ENCODE measurements around the gene HPSE2.
"Not testable (repeated sequence)": the region's sequence is repeated elsewhere in the genome, so short reads cannot be mapped to it uniquely, and the experiment has no call there.

Gene HPSE2

GRCh38 chr10:99170116-99170675 lies 65.5 kb downstream of the HPSE2 start:
- no peak for DNase-seq (ENCODE audit: low read depth in 3 of 3, low spot score in 1 of 3)

DNA sequence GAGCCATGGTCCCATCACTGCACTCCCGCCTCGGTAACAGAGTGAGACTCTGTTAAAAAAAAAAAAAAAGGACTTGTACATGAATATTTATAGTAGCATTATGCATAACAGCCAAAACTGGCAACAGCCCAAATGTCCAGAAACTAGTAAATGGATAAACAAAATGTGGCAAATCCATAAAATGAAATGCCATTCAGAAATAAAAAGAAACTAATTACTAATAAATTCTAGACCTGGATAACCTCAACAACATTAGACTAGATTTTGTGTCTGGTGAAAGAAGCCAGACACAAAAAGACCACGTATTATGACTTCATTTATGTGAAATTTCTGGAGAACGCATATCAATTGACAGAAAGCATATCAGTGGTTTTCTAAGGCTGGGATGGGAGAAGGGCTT lies 74.5 kb downstream of the HPSE2 start:
- no peak for DNase-seq (ENCODE audit: low read depth in 3 of 3, low spot score in 1 of 3)

DNA sequence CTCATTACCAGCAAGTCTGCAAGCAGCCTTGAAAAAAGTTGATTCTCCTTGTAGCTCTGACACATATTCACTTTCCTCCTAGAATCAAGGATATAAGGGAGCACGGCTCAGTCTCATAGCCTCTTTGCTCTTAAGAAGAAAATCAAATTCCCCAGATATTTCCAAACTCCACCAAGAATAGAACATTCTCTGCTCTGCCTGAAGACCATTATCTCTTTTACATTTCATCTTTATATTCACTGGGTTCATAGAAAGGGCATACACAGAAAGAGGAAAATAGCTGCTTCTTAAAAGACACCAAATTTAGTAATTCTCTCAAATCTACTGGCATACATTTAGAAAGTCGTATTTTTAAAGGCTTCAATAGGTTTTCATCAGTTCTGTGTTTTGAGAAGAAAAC lies 92.0 kb downstream of the HPSE2 start:
- no peak for DNase-seq (ENCODE audit: low read depth in 3 of 3, low spot score in 1 of 3)

- no peak for DNase-seq (ENCODE audit: low read depth in 3 of 3, low spot score in 1 of 3)
These were observed 92.6 kb downstream of the HPSE2 start for GRCh38 chr10:99143011-99143410.

- not testable (repeated sequence) for DNase-seq (ENCODE audit: low read depth in 3 of 3, low spot score in 1 of 3)
These were observed 102.8 kb downstream of the HPSE2 start for GRCh38 chr10:99132897-99133296.

DNA sequence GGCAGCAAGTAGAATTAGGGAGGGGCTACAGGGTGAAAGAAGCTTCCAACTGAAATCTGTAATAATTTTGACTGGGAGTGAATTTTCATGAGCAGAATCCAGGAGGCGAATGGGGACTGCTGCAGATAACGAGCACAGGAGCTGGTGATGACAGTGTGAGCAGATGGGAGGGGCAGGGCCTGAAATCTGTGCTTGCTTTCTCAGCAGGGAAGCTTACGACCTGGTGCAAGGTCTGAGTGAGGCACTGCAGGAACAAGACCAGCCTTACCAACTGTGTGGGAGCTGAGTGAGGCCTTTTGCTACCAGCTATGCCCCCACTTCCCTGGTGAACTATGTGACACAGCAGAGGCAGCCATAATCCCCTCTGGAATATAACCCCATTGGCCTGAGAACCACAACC lies 109.8 kb downstream of the HPSE2 start:
- DNase-seq (ENCODE audit: low read depth in 3 of 3, low spot score in 1 of 3): no peak

GRCh38 chr10:99124376-99124775 lies 111.3 kb downstream of the HPSE2 start:
- DNase-seq (ENCODE audit: low read depth in 3 of 3, low spot score in 1 of 3): no peak

DNA sequence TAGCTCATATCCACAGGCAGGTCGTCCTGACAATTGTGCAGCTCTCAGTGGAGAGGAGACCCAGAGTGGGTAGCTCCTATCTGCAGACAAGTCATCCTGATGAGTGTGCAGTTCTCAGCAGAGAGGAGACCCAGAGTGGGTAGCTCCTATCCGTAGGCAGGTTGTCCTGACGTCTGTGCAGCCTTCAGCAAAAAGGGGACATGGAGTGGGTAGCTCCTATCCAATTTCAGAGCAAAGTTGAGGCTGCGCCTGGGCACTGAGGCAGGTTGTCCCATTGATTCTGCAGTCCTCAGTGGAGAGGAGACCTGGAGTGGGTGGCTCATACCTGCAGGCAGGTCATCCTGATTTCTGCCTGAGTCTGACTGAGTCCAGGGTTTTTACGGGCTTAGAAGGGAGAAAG lies 111.8 kb downstream of the HPSE2 start:
- DNase-seq (ENCODE audit: low read depth in 3 of 3, low spot score in 1 of 3): no peak

- DNase-seq (ENCODE audit: low read depth in 3 of 3, low spot score in 1 of 3): no peak
These were observed 112.3 kb downstream of the HPSE2 start for GRCh38 chr10:99123336-99123735.

DNA sequence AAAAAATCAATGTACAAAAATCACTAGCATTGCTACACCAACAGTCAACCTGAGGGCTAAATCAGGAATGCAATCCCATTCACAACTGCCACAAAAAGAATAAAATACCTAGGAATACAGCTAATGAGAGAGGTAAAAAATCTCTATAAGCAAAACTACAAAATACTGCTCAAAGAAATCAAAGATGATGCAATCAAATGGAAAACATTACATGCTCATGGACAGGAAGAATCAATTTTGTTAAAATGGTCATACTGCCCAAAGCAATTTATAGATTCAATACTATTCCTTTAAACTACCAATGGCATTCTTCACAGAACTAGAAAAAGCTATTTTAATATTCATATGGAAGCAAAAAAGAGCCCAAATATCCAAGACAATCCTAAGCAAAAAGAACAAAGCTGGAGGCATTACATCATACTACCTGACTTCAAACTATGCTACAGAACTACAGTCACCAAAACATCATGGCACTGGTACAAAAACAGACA lies 116.3 kb downstream of the HPSE2 start:
- no peak for DNase-seq (ENCODE audit: low read depth in 3 of 3, low spot score in 1 of 3)

- no peak for DNase-seq (ENCODE audit: low read depth in 3 of 3, low spot score in 1 of 3)
These were observed 119.9 kb downstream of the HPSE2 start for GRCh38 chr10:99115703-99116102.

- no peak for DNase-seq (ENCODE audit: low read depth in 3 of 3, low spot score in 1 of 3)
These were observed 150.3 kb downstream of the HPSE2 start for GRCh38 chr10:99085358-99085757.

GRCh38 chr10:99084161-99084560 lies 151.5 kb downstream of the HPSE2 start:
- no peak for DNase-seq (ENCODE audit: low read depth in 3 of 3, low spot score in 1 of 3)

DNA sequence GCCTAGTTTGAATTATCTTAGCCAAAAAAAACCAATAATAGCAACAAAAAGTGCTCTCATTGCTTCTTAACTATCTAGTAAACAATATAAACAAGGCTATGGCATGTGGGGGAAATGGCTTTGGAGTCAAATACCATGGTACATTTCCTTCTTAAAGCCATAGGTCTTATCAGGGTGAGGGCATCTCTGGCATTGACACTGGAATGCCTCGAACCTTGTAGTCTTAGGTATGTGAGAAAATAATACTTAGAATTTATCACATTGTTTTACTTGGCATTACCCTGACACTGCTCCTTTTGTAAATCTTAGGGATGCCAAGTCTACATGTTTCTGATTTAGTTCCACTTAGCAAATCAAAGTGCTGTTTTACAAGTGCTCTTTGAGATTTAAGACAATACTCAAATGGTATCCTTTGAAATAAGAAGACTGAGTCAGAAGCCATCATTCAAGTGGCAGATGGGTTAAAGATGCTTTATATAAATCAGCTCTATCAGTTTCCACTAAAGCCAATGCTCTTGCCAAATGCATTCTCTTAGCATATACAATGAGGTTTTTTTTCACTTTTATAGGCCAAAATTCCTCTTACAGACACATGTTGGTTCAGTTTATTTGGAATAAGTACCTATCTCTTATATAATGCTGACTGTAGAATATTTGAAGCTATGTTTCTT lies 155.2 kb downstream of the HPSE2 start:
- no peak for DNase-seq (ENCODE audit: low read depth in 3 of 3, low spot score in 1 of 3)

- DNase-seq (ENCODE audit: low read depth in 3 of 3, low spot score in 1 of 3): no peak
These were observed 173.1 kb downstream of the HPSE2 start for GRCh38 chr10:99062591-99062990.

DNA sequence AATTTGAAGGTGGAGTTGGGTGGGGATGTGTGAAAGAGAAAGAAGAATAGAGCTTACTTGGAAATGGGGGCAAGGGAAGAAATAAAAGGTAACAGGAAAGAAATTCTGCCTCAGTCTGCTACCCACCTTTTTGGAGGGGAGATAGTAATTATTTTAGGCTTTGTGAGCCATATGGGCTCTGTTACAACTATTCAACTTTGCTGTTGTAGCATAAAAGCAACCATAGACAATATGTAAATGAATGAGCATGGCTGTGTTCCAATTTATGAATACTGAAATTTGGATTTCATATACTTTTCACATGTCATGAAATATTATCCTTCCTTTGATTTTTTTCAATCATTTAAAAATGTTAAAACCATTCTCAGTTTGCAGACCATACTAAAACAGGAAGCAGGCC lies 176.9 kb downstream of the HPSE2 start:
- no peak for DNase-seq (ENCODE audit: low read depth in 3 of 3, low spot score in 1 of 3)

DNA sequence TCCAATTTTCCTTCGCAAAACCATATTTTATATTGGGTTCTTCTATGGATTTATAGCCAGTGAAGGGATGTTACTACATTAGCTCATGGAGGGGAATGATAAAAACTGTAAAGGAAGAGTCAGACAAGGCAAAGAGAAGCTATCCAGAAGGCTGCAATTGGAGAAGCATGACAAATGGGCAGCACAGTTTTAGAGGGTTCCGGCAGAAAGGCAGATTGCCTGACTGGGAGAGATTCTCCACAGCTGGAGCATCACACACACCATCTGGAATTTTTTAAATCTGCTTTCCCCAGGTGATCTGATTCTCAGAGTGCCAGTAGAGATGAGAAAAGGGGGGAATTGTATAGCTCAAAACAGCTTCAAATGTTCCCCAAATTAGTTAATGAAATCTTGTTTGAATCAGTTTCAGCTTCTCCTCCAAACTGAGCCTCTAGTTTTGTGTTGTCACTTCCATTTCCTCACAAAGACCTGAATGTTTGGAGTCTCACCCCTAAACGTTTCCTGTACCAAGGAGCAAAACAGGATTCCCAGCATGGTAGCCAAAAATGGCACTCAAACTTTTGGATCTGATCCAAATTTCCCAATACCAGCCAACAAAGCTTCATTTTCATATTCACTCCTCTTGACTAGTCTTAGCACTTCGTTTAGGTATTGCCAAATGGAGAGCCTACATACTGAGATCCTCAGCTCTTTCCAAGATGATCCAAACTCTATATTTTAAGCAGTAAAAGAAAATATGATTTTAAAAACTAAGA lies 177.5 kb downstream of the HPSE2 start:
- no peak for DNase-seq (ENCODE audit: low read depth in 3 of 3, low spot score in 1 of 3)

- no peak for DNase-seq (ENCODE audit: low read depth in 3 of 3, low spot score in 1 of 3)
These were observed 190.0 kb downstream of the HPSE2 start for GRCh38 chr10:99045671-99046070.

- no peak for DNase-seq (ENCODE audit: low read depth in 3 of 3, low spot score in 1 of 3)
These were observed 193.4 kb downstream of the HPSE2 start for GRCh38 chr10:99042051-99042771.

- DNase-seq (ENCODE audit: low read depth in 3 of 3, low spot score in 1 of 3): no peak
These were observed 194.2 kb downstream of the HPSE2 start for GRCh38 chr10:99041468-99041867.

DNA sequence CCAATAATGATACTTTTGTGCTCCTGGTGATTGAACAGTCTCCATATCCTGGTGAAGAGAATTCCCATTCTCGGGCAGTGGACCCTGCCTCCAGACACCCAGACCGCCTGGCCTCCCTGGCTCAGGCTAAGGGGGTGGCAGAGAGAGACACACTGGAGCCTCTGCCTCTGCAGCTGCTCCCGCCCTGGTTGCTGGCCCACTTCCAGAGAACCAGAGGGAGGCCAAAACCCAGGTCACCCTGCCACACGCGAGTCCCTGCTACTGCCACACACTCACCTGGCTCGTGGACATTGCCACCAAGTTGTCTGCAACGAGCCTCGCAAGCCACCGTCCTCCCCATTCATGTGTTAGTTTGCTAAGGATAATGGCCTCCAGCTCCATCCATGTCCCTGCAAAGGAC lies 221.8 kb downstream of the HPSE2 start:
- DNase-seq (ENCODE audit: low read depth in 3 of 3, low spot score in 1 of 3): no peak

DNA sequence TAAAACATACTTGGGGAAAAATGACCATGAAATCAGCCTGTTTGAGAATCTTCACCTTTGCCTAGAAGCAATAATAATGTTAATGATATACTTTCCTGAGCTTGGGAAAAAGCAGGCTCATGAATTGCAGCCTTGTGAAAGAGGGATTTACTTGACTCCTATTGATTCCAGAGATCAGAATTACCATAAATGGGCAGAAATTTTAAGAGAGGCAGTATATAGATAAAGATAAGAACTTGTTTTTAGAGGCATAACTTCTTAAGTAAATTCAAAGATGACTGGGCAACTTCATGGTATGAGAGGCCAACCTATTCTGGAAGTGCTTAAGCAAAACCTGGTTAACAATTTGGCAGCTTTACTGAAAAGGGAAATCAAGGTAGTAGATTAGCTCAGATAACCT lies 225.4 kb downstream of the HPSE2 start:
- DNase-seq (ENCODE audit: low read depth in 3 of 3, low spot score in 1 of 3): no peak
